ENCODE results near the gene RPS6KB2.

- TF ChIP-seq USF1 (IDR thresholded peaks at IDR 0.05), result no peak
- no peak for TF ChIP-seq REST (IDR thresholded peaks at IDR 0.05; ENCODE audit: low read depth)
- no peak for TF ChIP-seq CREB1 (IDR thresholded peaks at IDR 0.05; ENCODE audit: low read depth)
- no peak for TF ChIP-seq RAD21 (IDR thresholded peaks at IDR 0.05; ENCODE audit: low read depth)
Observed at GRCh38 chr11:67396259-67396581, 32.1 kb upstream of the RPS6KB2 start.

Measured in Ishikawa (cell line).